ENCODE data around the gene ATAD2B.

GRCh38 chr2:23720705-23721453 lies 206.0 kb downstream of the ATAD2B start:
- TF ChIP-seq EP300 (IDR thresholded peaks at IDR 0.05) = no peak
- TF ChIP-seq CTCF (IDR thresholded peaks at IDR 0.05) = no peak

All from sigmoid colon (tissue), 4 donors.